ENCODE data around the gene GNAI2.
"Not testable (repeated sequence)": the region's sequence is repeated elsewhere in the genome, so short reads cannot be mapped to it uniquely, and the experiment has no call there.

Gene GNAI2

GRCh38 chr3:50266836-50267235, 30.8 kb downstream of the GNAI2 start:
- no peak for DNase-seq

GRCh38 chr3:50267280-50267913, 31.4 kb downstream of the GNAI2 start:
- DNase-seq = no peak

GRCh38 chr3:50268276-50268675, 32.3 kb downstream of the GNAI2 start:
- DNase-seq = no peak

- DNase-seq = no peak
These were observed 32.9 kb downstream of the GNAI2 start, which contains the start of gene SEMA3B for GRCh38 chr3:50268703-50269451. TSS of gene SEMA3B (plus strand) at chr3:50269147. CDS start at chr3:50269241, 94 bp downstream.

GRCh38 chr3:50269460-50269859, 33.5 kb downstream of the GNAI2 start:
- DNase-seq = no peak

GRCh38 chr3:50269977-50270413, 34.0 kb downstream of the GNAI2 start:
- DNase-seq = no peak

- no peak for DNase-seq
These were observed 34.6 kb downstream of the GNAI2 start for GRCh38 chr3:50270422-50271224.

GRCh38 chr3:50271314-50271936, 35.4 kb downstream of the GNAI2 start:
- DNase-seq = no peak

GRCh38 chr3:50272538-50272910, 36.5 kb downstream of the GNAI2 start:
- DNase-seq = not testable (repeated sequence)

- DNase-seq = no peak
These were observed 37.1 kb downstream of the GNAI2 start for GRCh38 chr3:50272911-50273688.

- DNase-seq = no peak
These were observed 37.7 kb downstream of the GNAI2 start for GRCh38 chr3:50273689-50274065.

- DNase-seq = peak; percentile 24
These were observed 38.5 kb downstream of the GNAI2 start for GRCh38 chr3:50274371-50275104.

- no peak for DNase-seq
These were observed 39.4 kb downstream of the GNAI2 start for GRCh38 chr3:50275141-50275995.

GRCh38 chr3:50275996-50276761, 40.2 kb downstream of the GNAI2 start:
- no peak for DNase-seq

- DNase-seq = no peak
These were observed 40.7 kb downstream of the GNAI2 start for GRCh38 chr3:50276762-50277101.

GRCh38 chr3:50278123-50278879, 42.3 kb downstream of the GNAI2 start:
- no peak for DNase-seq

GRCh38 chr3:50278880-50279224, 42.8 kb downstream of the GNAI2 start, which contains the start of gene LSMEM2:
TSS of gene LSMEM2 (plus strand) at chr3:50279087. CDS start at chr3:50279114, 27 bp downstream.
- no peak for DNase-seq

GRCh38 chr3:50279255-50280016, 43.4 kb downstream of the GNAI2 start:
- DNase-seq = no peak

All from amniotic stem cell (primary cell).